Thoracic aorta (tissue), 2 donors: ENCODE data around the gene MASP2. TPM values are rescaled to one million over a fixed set of nuclear protein-coding genes. Genes with fewer than 3 reads are reported as not detected.

Experiments
- ATAC-seq: fragments of 150-250 bp; one replicate; pipeline ENCODE4 v1.8.0; 2017; ENCODE audit warnings: low read depth; ENCODE audit not compliant: insufficient number of reproducible peaks, low FRiP score
- DNase-seq: peaks from one replicate; pipeline ENCODE4 v3.0.0-alpha.2; 2020; ENCODE audit warnings: low spot score
- H3K27ac ChIP-seq, 2 donors: fragments of 200-600 bp; sonication (generic); 1 replicate in 1 of 2; 2 replicates in 1 of 2; pipeline ENCODE4 v1.5.1; 2016; ENCODE audit warnings: mild to moderate bottlenecking in 2 of 2, moderate library complexity in 2 of 2
- H3K27me3 ChIP-seq: fragments of 200-600 bp; sonication (generic); replicated peaks from 2 replicates; pipeline ENCODE4 v1.6.0; 2016; ENCODE audit warnings: mild to moderate bottlenecking; ENCODE audit not compliant: insufficient read depth
- H3K36me3 ChIP-seq: fragments of 200-600 bp; sonication (generic); one replicate; pipeline ENCODE4 v1.5.1; 2016
- H3K4me1 ChIP-seq, 2 donors: fragments of 200-600 bp; sonication (generic); 1 replicate in 1 of 2; 2 replicates in 1 of 2; pipeline versions ENCODE4 v1.5.1 to v1.6.0; 2016; ENCODE audit warnings: low read depth in 2 of 2, mild to moderate bottlenecking in 1 of 2; ENCODE audit not compliant: control insufficient read depth in 1 of 2
- H3K4me3 ChIP-seq: fragments of 200-600 bp; sonication (generic); 2 replicates; pipeline ENCODE4 v1.5.1; 2016; ENCODE audit warnings: mild to moderate bottlenecking
- H3K9me3 ChIP-seq: fragments of 200-600 bp; sonication (generic); 2 replicates; pipeline ENCODE4 v1.5.1; 2016
- total RNA-seq, 2 donors: library from RNA; depleted of rRNA; stranded (reverse); fragments of >200 nt; gene quantifications; one replicate each; pipeline versions ENCODE4 v1.1.0 to v1.2.3, GENCODE V29; 2016
- TF ChIP-seq, protein P1 (sequence below): fragments of 200-600 bp; sonication (generic); IDR thresholded peaks from one replicate; pipeline ENCODE4 v1.5.1; 2019; ENCODE audit warnings: antibody characterized with exemption

Gene MASP2
- total RNA-seq, 2 donors from 2014 or later = not detected

DNA sequence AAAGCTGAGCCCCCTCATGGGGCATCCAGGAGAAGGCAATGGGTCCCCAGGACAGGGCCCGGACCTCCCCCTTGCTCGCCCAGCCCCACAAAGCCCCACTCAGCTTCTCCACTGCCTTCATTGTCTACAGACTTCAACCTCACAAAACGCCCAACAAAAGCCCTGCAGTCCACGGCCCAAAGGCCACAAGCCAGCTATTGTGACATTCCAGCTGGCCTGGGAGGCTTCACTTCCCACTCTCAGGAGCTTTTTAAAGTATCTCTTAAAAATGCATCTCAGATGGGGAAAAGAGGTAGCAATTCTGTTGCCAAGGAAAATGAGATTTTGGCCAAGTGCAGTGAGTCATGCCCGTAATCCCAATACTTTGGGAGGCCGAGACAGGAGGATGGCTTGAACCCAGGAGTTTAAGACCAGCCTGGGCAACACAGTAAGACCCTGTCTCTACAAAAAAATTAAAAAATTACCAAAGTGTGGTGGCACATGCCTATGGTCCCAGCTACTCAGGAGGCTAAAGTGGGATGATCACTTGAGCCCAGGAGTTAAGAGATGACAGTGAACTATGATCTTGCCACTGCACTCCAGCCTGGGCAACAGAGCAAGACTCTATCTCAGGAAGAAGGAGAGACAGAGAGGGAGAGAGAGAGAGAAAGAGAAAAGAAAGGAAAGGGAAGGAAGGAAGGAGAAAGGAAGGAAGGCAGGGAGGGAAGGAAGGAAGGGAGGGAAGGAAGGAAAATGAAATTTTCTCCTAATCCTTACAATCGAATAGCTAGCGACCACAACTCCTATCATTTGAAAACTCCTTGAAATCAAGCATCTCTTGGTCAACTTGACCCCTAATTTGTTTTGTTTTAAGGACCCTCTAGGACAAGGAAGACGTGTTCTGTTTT is 66.0 kb downstream of the MASP2 start:
- Histone ChIP-seq H3K4me1 (peaks cover 11 to 28% of the 10 kb centered on the region in 2 donors), H3K27ac (peak overlapping the region; percentile 52 to 61), H3K4me3 (peak overlapping the region; percentile 67), H3K36me3 (no peaks in the 10 kb centered on the region), H3K9me3 (no peaks in the 10 kb centered on the region), H3K27me3 (no peaks in the 10 kb centered on the region)
- TF ChIP-seq, protein P1, sequence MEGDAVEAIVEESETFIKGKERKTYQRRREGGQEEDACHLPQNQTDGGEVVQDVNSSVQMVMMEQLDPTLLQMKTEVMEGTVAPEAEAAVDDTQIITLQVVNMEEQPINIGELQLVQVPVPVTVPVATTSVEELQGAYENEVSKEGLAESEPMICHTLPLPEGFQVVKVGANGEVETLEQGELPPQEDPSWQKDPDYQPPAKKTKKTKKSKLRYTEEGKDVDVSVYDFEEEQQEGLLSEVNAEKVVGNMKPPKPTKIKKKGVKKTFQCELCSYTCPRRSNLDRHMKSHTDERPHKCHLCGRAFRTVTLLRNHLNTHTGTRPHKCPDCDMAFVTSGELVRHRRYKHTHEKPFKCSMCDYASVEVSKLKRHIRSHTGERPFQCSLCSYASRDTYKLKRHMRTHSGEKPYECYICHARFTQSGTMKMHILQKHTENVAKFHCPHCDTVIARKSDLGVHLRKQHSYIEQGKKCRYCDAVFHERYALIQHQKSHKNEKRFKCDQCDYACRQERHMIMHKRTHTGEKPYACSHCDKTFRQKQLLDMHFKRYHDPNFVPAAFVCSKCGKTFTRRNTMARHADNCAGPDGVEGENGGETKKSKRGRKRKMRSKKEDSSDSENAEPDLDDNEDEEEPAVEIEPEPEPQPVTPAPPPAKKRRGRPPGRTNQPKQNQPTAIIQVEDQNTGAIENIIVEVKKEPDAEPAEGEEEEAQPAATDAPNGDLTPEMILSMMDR = no peak
- ATAC-seq (no peak), DNase-seq (no peak)

DNA sequence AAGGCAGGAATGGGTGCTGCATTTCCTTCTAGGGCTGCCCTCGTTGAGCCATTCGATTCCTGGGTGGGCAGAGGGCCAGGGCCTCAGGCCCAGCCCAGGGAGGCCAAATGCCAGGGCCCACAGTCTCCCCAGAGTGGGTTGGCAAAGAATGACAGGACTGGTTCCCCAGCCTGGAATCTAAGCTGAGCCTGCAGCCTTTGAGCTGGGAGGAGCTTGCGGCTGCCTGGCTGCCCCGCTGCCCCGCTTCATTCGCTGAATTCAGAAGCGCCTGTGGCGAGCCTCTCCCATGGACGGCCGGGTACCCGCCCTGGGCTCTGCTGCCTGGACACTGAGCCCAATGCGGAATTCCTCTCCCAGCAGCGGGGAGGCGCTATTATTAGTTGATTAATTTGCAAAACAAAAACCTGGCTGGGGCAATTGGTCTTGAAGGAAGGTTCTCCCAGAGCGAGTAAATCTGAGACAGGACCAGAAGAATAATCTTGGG is 66.9 kb downstream of the MASP2 start:
- DNase-seq = peak; percentile 34
- peak; percentile 38 for ATAC-seq
- Histone ChIP-seq H3K27ac (peak overlapping the region; percentile 53 to 61), H3K36me3 (no peaks in the 10 kb centered on the region), H3K27me3 (no peaks in the 10 kb centered on the region), H3K4me3 (peak overlapping the region; percentile 67), H3K4me1 (peaks cover 11 to 35% of the 10 kb centered on the region in 2 donors), H3K9me3 (no peaks in the 10 kb centered on the region)
- TF ChIP-seq, protein P1 = peak; percentile 27

- H3K36me3 ChIP-seq = no peaks in the 10 kb centered on the region
- peak overlapping the region; percentile 67 for H3K4me3 ChIP-seq
- TF ChIP-seq, protein P1 = no peak
- ATAC-seq (peak; percentile 40), DNase-seq (peak; percentile 16)
- H3K4me1 ChIP-seq = peaks cover 11 to 35% of the 10 kb centered on the region in 2 donors
- H3K27me3 ChIP-seq = no peaks in the 10 kb centered on the region
- no peaks in the 10 kb centered on the region for H3K9me3 ChIP-seq
- peak overlapping the region; percentile 53 to 61 for H3K27ac ChIP-seq
Measured at GRCh38 chr1:10979483-10979920, 67.5 kb downstream of the MASP2 start.

DNA sequence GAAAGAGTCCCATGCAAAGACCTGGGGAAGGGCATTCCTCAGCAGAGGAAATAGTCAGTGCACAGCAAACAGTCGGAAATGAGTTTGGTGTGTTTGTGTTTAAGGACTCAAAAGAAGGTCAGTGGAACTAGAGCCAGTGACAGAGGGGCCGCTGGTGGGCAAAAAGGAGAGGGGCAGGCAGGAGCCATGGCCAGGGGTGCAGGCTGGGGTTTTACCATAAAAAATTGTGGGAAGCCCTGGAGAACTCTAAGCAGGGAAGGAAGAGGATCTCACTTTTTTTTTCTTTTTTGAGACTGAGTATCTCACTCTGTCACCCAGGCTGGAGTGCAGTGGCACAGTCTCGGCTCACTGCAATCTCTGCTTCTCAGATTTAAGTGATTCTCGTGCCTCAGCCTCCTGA is 68.3 kb downstream of the MASP2 start:
- DNase-seq (no peak), ATAC-seq (no peak)
- H3K36me3 ChIP-seq = no peaks in the 10 kb centered on the region
- H3K27me3 ChIP-seq = no peaks in the 10 kb centered on the region
- H3K27ac ChIP-seq = peak overlapping the region; percentile 53 to 61
- TF ChIP-seq, protein P1 = no peak
- H3K9me3 ChIP-seq = no peaks in the 10 kb centered on the region
- H3K4me3 ChIP-seq = no peak overlapping the region
- peaks cover 11 to 35% of the 10 kb centered on the region in 2 donors for H3K4me1 ChIP-seq

Other genes starting within 250 kb of the MASP2 start
- 100 to 1,000 TPM in 1 of 2 donors, 10 to 100 TPM in 1; 57.3 to 229 TPM for gene TARDBP, start 34.6 kb downstream of the MASP2 start, total RNA-seq
- 10 to 100 TPM; 50.8 to 57.4 TPM for gene SRM, start 12.8 kb upstream of the MASP2 start, total RNA-seq
- 10 to 100 TPM; 78.5 to 78.9 TPM for gene EXOSC10, start 52.6 kb upstream of the MASP2 start, total RNA-seq
- gene ANGPTL7, start 142.1 kb upstream of the MASP2 start, total RNA-seq = 10 to 100 TPM; 19.4 to 37.0 TPM
- 10 to 100 TPM; 37.5 to 48.7 TPM for gene MTOR, start 215.3 kb upstream of the MASP2 start, total RNA-seq
- 10 to 100 TPM; 13.1 to 23.2 TPM for gene UBIAD1, start 226.0 kb upstream of the MASP2 start, total RNA-seq